ENCODE measurements around the gene ACRV1. TPM values are rescaled to one million over a fixed set of nuclear protein-coding genes. Genes with fewer than 3 reads are reported as not detected.

ACRV1 gene
- total RNA-seq, 1 donor, result not detected

DNA sequence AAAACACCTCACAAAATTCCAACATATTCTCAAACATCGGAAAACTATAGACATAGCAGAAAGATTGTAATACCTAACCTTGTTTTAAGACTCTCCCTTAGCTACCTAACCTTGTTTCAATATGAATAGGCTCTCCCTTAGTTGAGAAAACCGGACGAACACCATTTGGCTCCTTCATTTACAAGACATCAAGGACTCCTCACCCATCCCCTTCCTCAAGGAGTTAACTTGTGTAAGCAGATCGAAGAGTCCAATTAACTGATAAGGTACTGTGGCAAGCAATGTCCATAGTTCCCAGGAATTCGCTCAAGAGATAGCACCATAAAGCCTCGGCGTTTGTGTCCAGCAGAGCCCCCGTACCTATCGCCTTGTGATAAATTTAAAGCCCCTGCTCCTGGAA is 4.6 kb upstream of the ACRV1 start:
- Histone ChIP-seq H3K4me1 (ENCODE audit: insufficient read depth, low read length) (no peaks in the 10 kb centered on the region), H3K27me3 (ENCODE audit: insufficient read depth, low read length) (no peaks in the 10 kb centered on the region), H3K79me2 (ENCODE audit: insufficient read depth, low read length) (no peaks in the 10 kb centered on the region), H3K4me3 (ENCODE audit: insufficient read depth, low read length) (no peak overlapping the region), H3K4me2 (ENCODE audit: insufficient read depth, low read length) (no peak overlapping the region), H3K9me3 (ENCODE audit: low read depth, low read length) (no peaks in the 10 kb centered on the region), H2AFZ (ENCODE audit: low read length) (no peak overlapping the region), H4K20me1 (ENCODE audit: insufficient read depth, low read length) (no peaks in the 10 kb centered on the region), H3K36me3 (ENCODE audit: insufficient read depth, low read length) (no peaks in the 10 kb centered on the region), H3K27ac (ENCODE audit: low read depth, low read length) (no peak overlapping the region)
- TF ChIP-seq, protein P1, sequence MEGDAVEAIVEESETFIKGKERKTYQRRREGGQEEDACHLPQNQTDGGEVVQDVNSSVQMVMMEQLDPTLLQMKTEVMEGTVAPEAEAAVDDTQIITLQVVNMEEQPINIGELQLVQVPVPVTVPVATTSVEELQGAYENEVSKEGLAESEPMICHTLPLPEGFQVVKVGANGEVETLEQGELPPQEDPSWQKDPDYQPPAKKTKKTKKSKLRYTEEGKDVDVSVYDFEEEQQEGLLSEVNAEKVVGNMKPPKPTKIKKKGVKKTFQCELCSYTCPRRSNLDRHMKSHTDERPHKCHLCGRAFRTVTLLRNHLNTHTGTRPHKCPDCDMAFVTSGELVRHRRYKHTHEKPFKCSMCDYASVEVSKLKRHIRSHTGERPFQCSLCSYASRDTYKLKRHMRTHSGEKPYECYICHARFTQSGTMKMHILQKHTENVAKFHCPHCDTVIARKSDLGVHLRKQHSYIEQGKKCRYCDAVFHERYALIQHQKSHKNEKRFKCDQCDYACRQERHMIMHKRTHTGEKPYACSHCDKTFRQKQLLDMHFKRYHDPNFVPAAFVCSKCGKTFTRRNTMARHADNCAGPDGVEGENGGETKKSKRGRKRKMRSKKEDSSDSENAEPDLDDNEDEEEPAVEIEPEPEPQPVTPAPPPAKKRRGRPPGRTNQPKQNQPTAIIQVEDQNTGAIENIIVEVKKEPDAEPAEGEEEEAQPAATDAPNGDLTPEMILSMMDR (IDR thresholded peaks at IDR 0.05; ENCODE audit: extremely low read depth, low read depth, low read length), result no peak
- no peak for DNase-seq (ENCODE audit: insufficient read length, low spot score, missing footprints)

DNA sequence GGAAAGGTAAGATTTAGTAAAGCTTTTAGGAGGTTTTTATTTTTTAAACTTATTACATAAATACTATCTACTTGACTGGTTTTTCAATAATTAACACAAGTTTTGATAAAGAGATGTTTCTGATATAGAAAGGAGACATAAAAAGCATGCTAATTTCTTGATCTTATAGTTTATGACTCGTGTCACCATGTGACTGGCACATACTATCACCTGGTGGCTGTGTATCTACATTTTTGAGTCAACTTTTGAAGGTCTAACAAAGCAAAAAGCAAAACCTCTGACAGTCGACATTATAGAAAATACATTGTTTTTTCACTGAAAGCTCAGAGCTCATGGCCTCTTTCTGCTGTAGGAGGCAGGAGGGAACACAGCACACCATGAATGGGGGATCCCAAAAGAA is 810 bp downstream of the ACRV1 start:
- no peak overlapping the region for H2AFZ ChIP-seq (ENCODE audit: low read length)
- H3K9me3 ChIP-seq (ENCODE audit: low read depth, low read length), result no peaks in the 10 kb centered on the region
- H3K27me3 ChIP-seq (ENCODE audit: insufficient read depth, low read length), result no peaks in the 10 kb centered on the region
- TF ChIP-seq, protein P1 (IDR thresholded peaks at IDR 0.05; ENCODE audit: extremely low read depth, low read depth, low read length), result no peak
- no peaks in the 10 kb centered on the region for H4K20me1 ChIP-seq (ENCODE audit: insufficient read depth, low read length)
- peaks cover 9% of the 10 kb centered on the region for H3K36me3 ChIP-seq (ENCODE audit: insufficient read depth, low read length)
- H3K4me1 ChIP-seq (ENCODE audit: insufficient read depth, low read length), result no peaks in the 10 kb centered on the region
- H3K79me2 ChIP-seq (ENCODE audit: insufficient read depth, low read length), result no peaks in the 10 kb centered on the region
- H3K27ac ChIP-seq (ENCODE audit: low read depth, low read length), result no peak overlapping the region
- DNase-seq (ENCODE audit: insufficient read length, low spot score, missing footprints), result no peak
- H3K4me2 ChIP-seq (ENCODE audit: insufficient read depth, low read length), result no peak overlapping the region
- no peak overlapping the region for H3K4me3 ChIP-seq (ENCODE audit: insufficient read depth, low read length)

DNA sequence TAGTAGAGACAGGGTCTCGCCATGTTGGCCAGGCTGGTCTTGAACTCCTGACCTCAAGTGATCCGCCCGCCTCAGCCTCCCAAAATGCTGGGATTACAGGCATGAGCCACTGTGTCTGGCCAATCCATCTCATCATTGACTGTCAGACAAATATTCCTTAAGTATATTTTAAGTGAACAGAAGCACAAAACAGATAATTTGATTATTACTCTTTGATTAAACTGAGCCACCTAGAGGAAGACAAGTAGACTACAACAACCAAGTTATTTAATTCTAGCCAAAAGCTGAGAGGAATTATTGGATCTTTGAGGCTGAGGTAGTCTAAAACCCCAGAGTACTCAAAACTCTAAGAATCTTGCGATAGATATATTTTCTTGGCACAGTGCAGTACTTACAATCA is 1.2 kb downstream of the ACRV1 start:
- DNase-seq (ENCODE audit: insufficient read length, low spot score, missing footprints), result peak; percentile 48
- H3K36me3 ChIP-seq (ENCODE audit: insufficient read depth, low read length), result peaks cover 9% of the 10 kb centered on the region
- no peaks in the 10 kb centered on the region for H3K27me3 ChIP-seq (ENCODE audit: insufficient read depth, low read length)
- H3K9me3 ChIP-seq (ENCODE audit: low read depth, low read length), result no peaks in the 10 kb centered on the region
- no peaks in the 10 kb centered on the region for H3K79me2 ChIP-seq (ENCODE audit: insufficient read depth, low read length)
- no peak overlapping the region for H3K4me3 ChIP-seq (ENCODE audit: insufficient read depth, low read length)
- H3K4me1 ChIP-seq (ENCODE audit: insufficient read depth, low read length), result no peaks in the 10 kb centered on the region
- no peak overlapping the region for H3K27ac ChIP-seq (ENCODE audit: low read depth, low read length)
- no peak overlapping the region for H2AFZ ChIP-seq (ENCODE audit: low read length)
- H3K4me2 ChIP-seq (ENCODE audit: insufficient read depth, low read length), result no peak overlapping the region
- TF ChIP-seq, protein P1 (IDR thresholded peaks at IDR 0.05; ENCODE audit: extremely low read depth, low read depth, low read length), result peak; percentile 37
- H4K20me1 ChIP-seq (ENCODE audit: insufficient read depth, low read length), result no peaks in the 10 kb centered on the region

DNA sequence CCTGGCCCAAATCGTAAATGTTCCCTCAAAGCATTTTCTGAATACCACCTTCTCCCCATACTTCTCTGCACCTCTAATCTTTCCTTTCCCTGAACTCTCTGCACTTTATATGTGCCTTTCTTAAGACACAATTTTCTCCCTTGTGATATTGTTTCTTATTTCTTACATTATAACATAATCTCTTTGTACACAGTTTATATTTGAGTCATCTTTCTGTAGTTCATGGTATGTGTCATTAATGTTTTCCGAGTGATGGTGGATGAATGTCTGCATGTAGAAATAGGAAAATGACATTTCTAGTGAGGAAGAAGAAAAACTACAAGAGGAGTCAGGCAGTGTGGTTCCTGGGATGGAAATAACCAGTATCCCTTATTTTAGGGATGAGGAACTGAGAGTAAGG is 5.5 kb downstream of the ACRV1 start:
- H3K9me3 ChIP-seq (ENCODE audit: low read depth, low read length), result no peaks in the 10 kb centered on the region
- H4K20me1 ChIP-seq (ENCODE audit: insufficient read depth, low read length), result no peaks in the 10 kb centered on the region
- TF ChIP-seq, protein P1 (IDR thresholded peaks at IDR 0.05; ENCODE audit: extremely low read depth, low read depth, low read length), result no peak
- no peaks in the 10 kb centered on the region for H3K27me3 ChIP-seq (ENCODE audit: insufficient read depth, low read length)
- H3K36me3 ChIP-seq (ENCODE audit: insufficient read depth, low read length), result peaks cover 9% of the 10 kb centered on the region
- no peak overlapping the region for H3K4me2 ChIP-seq (ENCODE audit: insufficient read depth, low read length)
- no peak overlapping the region for H3K27ac ChIP-seq (ENCODE audit: low read depth, low read length)
- no peaks in the 10 kb centered on the region for H3K4me1 ChIP-seq (ENCODE audit: insufficient read depth, low read length)
- H3K79me2 ChIP-seq (ENCODE audit: insufficient read depth, low read length), result no peaks in the 10 kb centered on the region
- H2AFZ ChIP-seq (ENCODE audit: low read length), result no peak overlapping the region
- no peak overlapping the region for H3K4me3 ChIP-seq (ENCODE audit: insufficient read depth, low read length)
- DNase-seq (ENCODE audit: insufficient read length, low spot score, missing footprints), result no peak

All from osteoblast (primary cell).